ENCODE measurements around the gene PON1.

The PON1 gene

DNA sequence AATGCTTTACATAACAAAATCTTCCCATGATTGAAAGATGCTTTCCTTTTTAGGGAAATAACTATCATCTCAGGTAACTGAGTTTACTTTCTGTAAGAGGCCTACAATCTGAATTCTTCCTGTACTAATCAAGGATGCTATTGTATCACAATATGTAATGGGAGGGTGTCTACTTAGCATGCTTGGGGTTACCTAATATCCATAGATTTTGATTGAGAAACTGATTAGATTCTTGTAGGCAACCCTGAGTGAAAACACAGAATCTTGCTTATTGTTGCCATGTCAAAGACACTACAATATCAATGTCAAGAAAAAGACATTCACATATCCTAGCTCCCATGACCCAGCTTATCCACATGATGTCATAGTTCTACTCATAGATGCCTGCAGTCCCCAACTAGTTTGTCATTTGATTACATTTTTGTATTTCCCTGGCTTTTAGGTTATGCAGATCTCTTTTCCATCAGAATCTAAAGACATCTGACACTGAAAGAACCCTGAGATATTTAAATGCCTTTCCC lies 62.4 kb downstream of the PON1 start:
- no peak for FAIRE-seq

DNA sequence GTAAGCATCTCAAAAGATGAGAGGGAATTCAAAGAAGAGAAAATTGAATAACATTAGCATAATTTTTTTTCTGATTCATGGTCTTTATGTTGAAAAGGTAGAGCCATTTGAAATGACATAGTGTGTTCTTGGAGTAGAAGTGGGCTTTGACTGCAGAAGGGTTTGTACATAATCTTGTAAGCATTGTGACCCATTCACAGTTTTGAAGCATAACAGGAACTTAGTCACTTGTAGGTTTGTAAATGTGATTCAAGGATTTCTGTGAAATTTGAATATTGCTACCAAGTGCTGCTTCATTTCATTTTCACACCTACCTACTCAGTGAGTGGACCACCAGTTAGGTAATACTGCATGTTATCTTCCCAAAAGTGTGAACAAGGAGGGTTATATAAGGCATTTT lies 68.6 kb downstream of the PON1 start:
- no peak for DNase-seq (ENCODE audit: low spot score)
- no peak for FAIRE-seq

More for the DNA sequence above, 62.4 kb downstream of the PON1 start:
- DNase-seq (ENCODE audit: low spot score), result no peak

GRCh38 chr7:95253986-95254385 lies 70.3 kb downstream of the PON1 start:
- no peak for FAIRE-seq
- no peak for DNase-seq (ENCODE audit: low spot score)

DNA sequence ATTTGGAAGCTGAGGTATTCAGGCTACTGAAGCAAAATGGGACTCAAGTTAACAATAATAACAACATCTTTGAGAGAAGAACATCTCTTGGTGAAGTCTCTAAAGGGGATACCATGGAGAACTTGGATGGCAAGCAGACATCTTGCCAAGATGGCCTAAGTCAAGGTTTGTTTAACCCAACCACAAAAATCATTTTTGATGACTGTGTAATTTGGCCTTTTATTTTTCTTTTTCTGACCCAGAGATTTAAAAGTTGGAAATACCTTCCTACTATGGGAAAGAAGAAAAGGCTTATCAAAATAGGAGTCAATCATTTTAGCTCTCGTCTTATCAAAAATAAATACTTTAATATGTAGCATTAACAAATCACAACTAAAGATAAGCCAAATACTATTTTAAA lies 72.4 kb downstream of the PON1 start:
- FAIRE-seq (no peak), DNase-seq (ENCODE audit: low spot score) (no peak)

GRCh38 chr7:95250571-95250970 lies 73.8 kb downstream of the PON1 start:
- DNase-seq (ENCODE audit: low spot score) (no peak), FAIRE-seq (no peak)

Measured in RCC 7860 (cell line).